Activated CD8-positive, alpha-beta memory T cell treated with anti-CD3 and anti-CD28 coated beads, Interleukin-2, amount 50 U/mL, for 24 hours (primary cell): ENCODE results near the gene NFS1.

Experiments
- DNase-seq: peaks from one replicate; pipeline ENCODE4 v3.0.0-alpha.2; 2020; ENCODE audit errors: extremely low read depth

Gene NFS1

GRCh38 chr20:35674921-35675320 lies 24.2 kb downstream of the NFS1 start:
- no peak for DNase-seq

GRCh38 chr20:35673884-35674283 lies 25.3 kb downstream of the NFS1 start:
- no peak for DNase-seq

- no peak for DNase-seq
These were observed 29.5 kb downstream of the NFS1 start for GRCh38 chr20:35669681-35670080.

- DNase-seq = no peak
These were observed 29.9 kb downstream of the NFS1 start for GRCh38 chr20:35669221-35669620.

- no peak for DNase-seq
These were observed 33.2 kb downstream of the NFS1 start for GRCh38 chr20:35665949-35666288.

GRCh38 chr20:35664466-35665206 lies 34.5 kb downstream of the NFS1 start, which contains the start of the genes CPNE1 and RBM12:
TSS of gene CPNE1 (minus strand) at chr20:35664900. CDS start at chr20:35632923, 31,977 bp downstream.
TSS of gene RBM12 (minus strand) at chr20:35664900. CDS start at chr20:35655322, 9,578 bp downstream.
- DNase-seq = peak; percentile 82

- peak; percentile 15 for DNase-seq
These were observed 35.4 kb downstream of the NFS1 start for GRCh38 chr20:35663516-35664465.

- no peak for DNase-seq
These were observed 36.6 kb downstream of the NFS1 start for GRCh38 chr20:35662551-35662950.

GRCh38 chr20:35661908-35662307 lies 37.2 kb downstream of the NFS1 start:
- no peak for DNase-seq

- DNase-seq = no peak
These were observed 38.1 kb downstream of the NFS1 start for GRCh38 chr20:35661053-35661452.

- DNase-seq = no peak
These were observed 38.8 kb downstream of the NFS1 start for GRCh38 chr20:35660122-35660937.

- no peak for DNase-seq
These were observed 41.9 kb downstream of the NFS1 start for GRCh38 chr20:35657271-35657670.

- DNase-seq = no peak
These were observed 44.7 kb downstream of the NFS1 start for GRCh38 chr20:35654415-35654814.

GRCh38 chr20:35653893-35654292 lies 45.3 kb downstream of the NFS1 start:
- no peak for DNase-seq

GRCh38 chr20:35653430-35653734 lies 45.8 kb downstream of the NFS1 start:
- DNase-seq = no peak

GRCh38 chr20:35652641-35653429 lies 46.3 kb downstream of the NFS1 start:
- no peak for DNase-seq

- DNase-seq = no peak
These were observed 47.2 kb downstream of the NFS1 start for GRCh38 chr20:35651958-35652357.

- DNase-seq = no peak
These were observed 48.5 kb downstream of the NFS1 start for GRCh38 chr20:35650632-35651031.

GRCh38 chr20:35648836-35649235 lies 50.3 kb downstream of the NFS1 start:
- no peak for DNase-seq

- no peak for DNase-seq
These were observed 54.3 kb downstream of the NFS1 start for GRCh38 chr20:35644806-35645205.

GRCh38 chr20:35643045-35643444 lies 56.1 kb downstream of the NFS1 start:
- no peak for DNase-seq
